ENCODE data around the gene SORBS2. TPM values are rescaled to one million over a fixed set of nuclear protein-coding genes. Genes with fewer than 3 reads are reported as not detected.

The SORBS2 gene
- total and polyA plus RNA-seq, 9 donors, result 17.4 to 204 (median 32.7) TPM

DNA sequence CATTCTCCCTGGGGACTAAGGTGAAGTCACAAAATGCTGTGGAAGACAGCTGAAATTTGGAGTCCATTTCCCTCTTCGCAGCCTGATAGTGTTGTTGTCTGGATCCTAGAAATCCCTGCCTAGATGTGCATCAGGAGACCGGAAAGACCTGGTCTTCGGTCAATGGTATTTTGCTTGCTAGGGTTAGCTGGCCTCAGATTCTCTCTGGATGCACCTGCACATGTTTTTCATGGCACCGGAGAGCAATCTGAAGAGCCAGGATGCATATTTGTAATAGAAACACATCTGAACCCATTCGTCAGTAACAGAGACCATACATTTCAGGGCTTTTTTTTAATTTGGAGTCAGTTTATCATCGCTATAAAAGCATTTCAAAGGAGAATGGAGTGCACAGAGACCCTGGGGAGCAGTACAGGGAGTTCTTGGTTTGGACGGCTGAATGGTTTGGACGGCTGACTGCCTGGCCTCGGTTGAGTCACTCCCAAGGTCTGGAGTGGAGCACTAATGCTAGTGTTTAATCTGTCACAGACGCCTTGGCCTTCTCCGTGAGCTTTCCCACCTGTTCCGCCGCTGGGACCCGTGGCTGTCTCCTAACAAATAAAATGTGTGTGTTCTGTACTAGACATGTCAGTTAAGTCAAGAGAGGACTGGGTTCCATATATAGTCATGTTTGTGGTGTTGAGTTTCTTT is 269.2 kb downstream of the SORBS2 start:
- intact Hi-C loops (cut with DNase I), result no loop called here
- 25 to 32% (median 30%) methylated on average over 14 of the region's 14 CpGs for WGBS, 3 donors
- Histone ChIP-seq H3K4me3 (no peak overlapping the region), H3K9me3 (no peaks in the 10 kb centered on the region), H3K27me3 (no peaks in the 10 kb centered on the region), H3K27ac (no peak overlapping the region), H3K36me3 (no peaks in the 10 kb centered on the region), H3K4me1 (ENCODE audit: insufficient read depth) (peaks cover 13% of the 10 kb centered on the region)
- TF ChIP-seq EP300 (IDR thresholded peaks at IDR 0.05), result no peak
- TF ChIP-seq, protein P1, sequence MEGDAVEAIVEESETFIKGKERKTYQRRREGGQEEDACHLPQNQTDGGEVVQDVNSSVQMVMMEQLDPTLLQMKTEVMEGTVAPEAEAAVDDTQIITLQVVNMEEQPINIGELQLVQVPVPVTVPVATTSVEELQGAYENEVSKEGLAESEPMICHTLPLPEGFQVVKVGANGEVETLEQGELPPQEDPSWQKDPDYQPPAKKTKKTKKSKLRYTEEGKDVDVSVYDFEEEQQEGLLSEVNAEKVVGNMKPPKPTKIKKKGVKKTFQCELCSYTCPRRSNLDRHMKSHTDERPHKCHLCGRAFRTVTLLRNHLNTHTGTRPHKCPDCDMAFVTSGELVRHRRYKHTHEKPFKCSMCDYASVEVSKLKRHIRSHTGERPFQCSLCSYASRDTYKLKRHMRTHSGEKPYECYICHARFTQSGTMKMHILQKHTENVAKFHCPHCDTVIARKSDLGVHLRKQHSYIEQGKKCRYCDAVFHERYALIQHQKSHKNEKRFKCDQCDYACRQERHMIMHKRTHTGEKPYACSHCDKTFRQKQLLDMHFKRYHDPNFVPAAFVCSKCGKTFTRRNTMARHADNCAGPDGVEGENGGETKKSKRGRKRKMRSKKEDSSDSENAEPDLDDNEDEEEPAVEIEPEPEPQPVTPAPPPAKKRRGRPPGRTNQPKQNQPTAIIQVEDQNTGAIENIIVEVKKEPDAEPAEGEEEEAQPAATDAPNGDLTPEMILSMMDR (IDR thresholded peaks at IDR 0.05), result no peak
- peak; percentile 82 to 86 (median 84) for DNase-seq

GRCh38 chr4:185541251-185541727 is 270.7 kb downstream of the SORBS2 start:
- Histone ChIP-seq H3K27me3 (no peaks in the 10 kb centered on the region), H3K4me3 (no peak overlapping the region), H3K27ac (peak overlapping the region in 1 of 2 donors; percentile 65), H3K36me3 (no peaks in the 10 kb centered on the region), H3K4me1 (ENCODE audit: insufficient read depth) (peaks cover 13% of the 10 kb centered on the region), H3K9me3 (no peaks in the 10 kb centered on the region)
- TF ChIP-seq POLR2A (IDR thresholded peaks at IDR 0.05) (no peak), EP300 (IDR thresholded peaks at IDR 0.05) (no peak)
- TF ChIP-seq, protein P1 (IDR thresholded peaks at IDR 0.05), result no peak
- peak; percentile 60 to 81 (median 75) for DNase-seq
- intact Hi-C loops (cut with DNase I), result no loop called here
- WGBS, 3 donors, result 9 to 27% (median 20%) methylated on average over 10 of the region's 10 CpGs

DNA sequence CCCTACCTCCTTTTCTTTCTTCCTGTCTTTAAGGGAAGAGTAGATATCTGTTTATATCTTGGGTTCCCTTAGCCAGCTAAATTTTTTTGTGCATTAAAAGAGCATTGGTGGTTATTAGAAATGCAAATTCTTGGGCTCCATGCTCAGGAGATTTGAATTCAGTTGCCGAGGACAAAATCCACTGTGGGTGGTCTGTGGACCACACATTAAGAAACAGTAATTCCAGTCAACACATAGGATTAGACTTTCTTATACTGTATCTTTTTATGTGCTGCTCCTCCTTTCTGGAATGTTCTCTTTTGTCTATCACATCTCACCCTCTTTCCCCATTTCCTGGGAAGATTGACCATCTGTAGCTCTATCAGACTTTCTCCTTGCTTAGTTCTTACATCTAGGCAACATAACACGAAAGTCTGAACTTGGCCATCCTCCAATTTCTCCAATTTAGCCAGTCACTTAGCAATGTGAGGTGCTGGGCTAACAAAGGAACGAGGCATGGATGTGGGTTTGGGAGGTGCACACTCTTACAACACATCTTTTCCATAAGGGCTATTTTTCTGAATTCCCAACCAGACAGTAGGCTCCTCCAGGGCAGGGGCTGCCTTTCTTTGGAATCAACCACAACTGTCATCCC is 271.4 kb downstream of the SORBS2 start:
- Histone ChIP-seq H3K36me3 (no peaks in the 10 kb centered on the region), H3K9me3 (no peaks in the 10 kb centered on the region), H3K4me1 (ENCODE audit: insufficient read depth) (peaks cover 13% of the 10 kb centered on the region), H3K27me3 (no peaks in the 10 kb centered on the region), H3K4me3 (no peak overlapping the region), H3K27ac (peak overlapping the region in 1 of 2 donors; percentile 65)
- WGBS, 3 donors, result 50 to 63% (median 51%) methylated on average over 3 of the region's 3 CpGs
- no peak for DNase-seq
- TF ChIP-seq EP300 (IDR thresholded peaks at IDR 0.05) (no peak), POLR2A (IDR thresholded peaks at IDR 0.05) (no peak)
- TF ChIP-seq, protein P1 (IDR thresholded peaks at IDR 0.05), result no peak
- intact Hi-C loops (cut with DNase I), result no loop called here

- Histone ChIP-seq H3K9me3 (no peaks in the 10 kb centered on the region), H3K27me3 (no peaks in the 10 kb centered on the region), H3K36me3 (no peaks in the 10 kb centered on the region), H3K27ac (no peak overlapping the region), H3K4me1 (ENCODE audit: insufficient read depth) (peaks cover 13% of the 10 kb centered on the region), H3K4me3 (no peak overlapping the region)
- intact Hi-C loops (cut with DNase I), result no loop called here
- TF ChIP-seq, protein P1 (IDR thresholded peaks at IDR 0.05), result no peak
- TF ChIP-seq EP300 (IDR thresholded peaks at IDR 0.05), result no peak
- TF ChIP-seq POLR2A (IDR thresholded peaks at IDR 0.05), result no peak
- 90 to 96% (median 93%) methylated on average over 8 of the region's 8 CpGs for WGBS, 3 donors
- no peak for DNase-seq
Measured at GRCh38 chr4:185540040-185540439, 272.0 kb downstream of the SORBS2 start.
